Eye (tissue), 1 donor: ENCODE data around the gene SGSM2.

Experiments
- DNase-seq: peaks from one replicate; pipeline ENCODE4 v3.0.0-alpha.2; 2015

SGSM2 gene

DNA sequence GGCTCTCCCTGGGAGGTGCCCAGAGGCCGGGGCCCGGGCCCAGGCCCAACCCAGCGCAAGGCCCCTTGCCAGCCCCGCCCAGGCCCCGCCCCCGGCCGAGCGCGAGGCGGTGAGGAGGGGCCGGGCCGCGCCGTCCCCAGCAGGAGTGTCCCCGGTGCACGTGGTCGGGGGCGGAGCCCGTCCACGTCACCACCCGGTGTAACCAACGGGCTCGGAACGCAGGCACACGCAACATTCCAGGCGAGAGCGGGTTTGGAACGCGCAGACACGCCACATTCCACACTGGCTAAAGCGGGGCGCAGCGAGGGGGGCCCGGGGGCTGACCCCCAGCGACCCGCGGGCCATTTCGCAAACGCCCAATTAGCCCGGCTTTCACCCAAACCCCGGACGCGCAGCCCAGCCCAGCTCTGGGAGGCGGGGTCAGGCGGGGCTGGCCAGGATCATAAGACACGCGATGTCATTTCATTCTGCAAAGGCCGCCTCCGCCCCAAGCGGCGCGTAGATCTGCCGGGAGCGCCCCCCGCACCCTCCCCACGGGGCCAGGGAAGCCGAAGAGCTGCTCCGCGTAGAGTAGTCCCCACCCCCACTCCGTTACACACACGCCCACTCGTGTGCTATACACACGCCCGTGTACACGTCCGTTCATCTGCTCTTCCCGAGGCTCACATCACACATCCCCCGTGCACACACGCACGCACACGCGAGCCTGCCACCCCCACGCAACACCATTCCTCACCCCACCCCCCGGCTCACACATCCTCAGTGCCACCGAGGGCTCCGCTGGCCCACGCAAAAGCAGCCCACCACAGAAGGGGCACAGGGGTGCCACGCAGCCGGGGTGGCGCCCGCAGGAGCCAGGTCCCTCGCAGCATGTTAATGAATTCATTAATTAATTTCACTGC is 62.5 kb downstream of the SGSM2 start:
- DNase-seq = peak; percentile 97

- peak; percentile 76 for DNase-seq
Observed at GRCh38 chr17:2400474-2400866, 63.2 kb downstream of the SGSM2 start.

- DNase-seq = peak; percentile 97
Observed at GRCh38 chr17:2400877-2401425, 63.6 kb downstream of the SGSM2 start, which contains the start of gene MNT. Gene MNT, minus strand, starts transcription at chr17:2401060. Its CDS starts 348 bp downstream, at chr17:2400712.

- DNase-seq = peak; percentile 100
Observed at GRCh38 chr17:2401426-2402221, 64.3 kb downstream of the SGSM2 start.

DNA sequence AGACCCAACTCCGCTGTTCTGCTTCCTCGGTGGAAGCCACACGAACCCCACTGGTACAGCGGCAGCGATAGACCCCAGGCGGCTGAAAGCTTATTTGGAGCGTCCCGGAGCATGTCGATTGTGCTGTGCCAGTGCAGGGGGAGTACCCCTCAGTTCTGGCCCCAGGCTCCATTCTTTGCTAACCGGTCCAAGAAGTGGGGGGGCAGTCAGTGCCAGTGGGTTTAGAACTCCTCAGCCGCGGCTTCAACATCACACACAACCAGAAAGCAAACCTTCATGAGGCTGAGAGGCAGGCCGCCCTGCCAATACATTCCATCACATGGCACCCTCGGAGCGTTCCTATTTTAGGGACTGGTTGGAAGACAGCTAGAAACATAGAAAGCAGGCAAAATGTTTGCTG is 65.2 kb downstream of the SGSM2 start:
- DNase-seq = no peak

GRCh38 chr17:2403044-2403443 is 65.7 kb downstream of the SGSM2 start:
- no peak for DNase-seq

GRCh38 chr17:2405247-2405926 is 68.1 kb downstream of the SGSM2 start:
- DNase-seq = no peak

GRCh38 chr17:2406271-2406902 is 69.1 kb downstream of the SGSM2 start:
- no peak for DNase-seq

GRCh38 chr17:2406903-2407790 is 69.8 kb downstream of the SGSM2 start:
- DNase-seq = no peak

GRCh38 chr17:2410951-2411350 is 73.7 kb downstream of the SGSM2 start:
- DNase-seq = no peak

DNA sequence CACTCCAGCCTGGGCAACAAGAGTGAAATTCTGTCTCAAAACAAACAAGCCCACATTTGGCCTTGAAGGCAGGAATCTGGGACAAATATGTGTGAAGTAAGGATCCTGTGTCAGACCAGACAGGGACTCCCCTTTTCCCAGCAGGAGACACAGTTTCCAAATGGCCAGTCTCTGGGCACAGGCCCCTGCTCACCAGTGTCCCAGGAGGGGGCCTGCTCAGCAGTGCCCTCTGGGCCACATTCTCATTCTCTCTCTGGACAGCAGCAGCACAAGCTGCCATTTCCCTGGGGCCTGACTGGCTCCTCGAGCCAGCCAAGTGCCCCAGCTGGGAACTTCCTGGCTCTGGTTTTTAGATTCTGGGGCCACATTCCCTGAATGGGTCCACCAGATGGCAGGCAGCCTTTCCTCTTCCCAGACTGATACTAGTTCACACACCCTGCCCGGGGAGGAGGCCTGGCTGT is 75.3 kb downstream of the SGSM2 start:
- DNase-seq = no peak

GRCh38 chr17:2414446-2415064 is 77.3 kb downstream of the SGSM2 start:
- no peak for DNase-seq

DNA sequence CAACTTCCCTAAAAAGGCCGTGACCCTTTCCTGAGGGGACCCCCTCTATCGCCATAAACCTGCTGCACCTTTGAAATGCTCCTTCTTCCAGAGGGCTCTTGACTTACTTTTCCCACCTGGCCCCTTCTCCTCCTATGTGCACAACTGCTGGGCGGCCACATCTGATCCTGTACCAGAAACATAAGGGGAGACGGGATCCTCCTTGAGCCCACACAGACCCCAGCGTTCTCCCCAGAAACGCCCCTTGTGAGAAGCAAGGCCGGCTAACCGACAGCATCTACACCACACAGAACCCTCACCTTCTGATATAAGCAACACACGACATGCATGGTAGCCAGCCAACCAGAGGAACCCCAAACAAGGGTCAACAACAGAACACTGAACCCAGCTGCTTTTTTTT is 77.8 kb downstream of the SGSM2 start:
- no peak for DNase-seq

DNA sequence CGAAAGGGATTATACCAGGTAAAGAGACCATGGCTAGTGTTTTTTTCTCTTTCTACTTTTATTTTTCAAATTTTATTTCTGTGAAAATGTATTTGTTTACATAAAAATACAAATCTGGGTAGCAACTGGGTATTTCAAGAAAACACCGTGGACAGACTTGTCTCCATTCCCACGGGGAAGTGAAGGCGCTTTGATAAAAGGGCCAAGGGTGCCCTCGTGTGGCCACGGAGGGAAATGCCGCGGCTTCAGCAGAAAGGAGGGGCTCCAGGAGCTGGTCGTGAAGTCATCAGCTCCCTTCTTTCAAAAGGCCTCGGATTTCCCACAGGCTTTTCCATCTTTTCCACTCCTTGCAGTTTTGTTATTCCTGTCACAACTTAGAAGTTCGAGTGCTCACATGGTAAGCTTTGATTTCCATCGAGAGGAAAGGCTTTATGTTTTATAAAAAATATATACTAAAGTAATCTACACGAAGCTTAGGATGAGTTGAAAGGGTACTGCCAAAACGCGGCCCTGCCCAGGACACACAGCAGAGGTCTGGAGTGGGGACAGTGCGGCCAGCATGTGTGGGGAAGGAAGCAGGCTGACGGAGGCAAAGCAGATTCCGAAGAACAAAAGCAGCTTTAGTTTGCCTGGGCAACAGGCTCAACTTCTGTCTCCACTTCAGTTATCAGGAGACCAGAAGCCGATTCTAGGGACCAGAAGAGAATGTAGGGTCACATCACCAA is 78.9 kb downstream of the SGSM2 start:
- peak; percentile 97 for DNase-seq

DNA sequence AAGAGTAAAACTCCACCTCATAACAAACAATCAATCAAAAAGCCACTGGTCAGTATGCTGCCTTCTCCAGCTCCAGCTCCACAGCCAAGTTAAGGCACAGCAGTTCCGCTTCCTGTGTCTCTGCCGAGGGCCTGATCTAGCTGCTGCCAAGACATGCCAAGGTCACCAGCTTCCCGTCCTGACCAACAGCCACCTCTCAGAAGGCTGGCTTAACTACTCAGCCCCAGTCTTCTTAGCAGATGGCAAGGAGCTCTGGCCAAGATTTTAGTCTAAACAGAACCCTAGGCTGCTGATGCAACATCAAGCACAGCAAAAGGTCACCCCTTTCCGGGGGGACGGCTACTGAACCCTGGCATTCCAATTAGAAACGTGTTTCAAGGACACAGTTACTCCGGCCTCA is 81.3 kb downstream of the SGSM2 start:
- DNase-seq = no peak

DNA sequence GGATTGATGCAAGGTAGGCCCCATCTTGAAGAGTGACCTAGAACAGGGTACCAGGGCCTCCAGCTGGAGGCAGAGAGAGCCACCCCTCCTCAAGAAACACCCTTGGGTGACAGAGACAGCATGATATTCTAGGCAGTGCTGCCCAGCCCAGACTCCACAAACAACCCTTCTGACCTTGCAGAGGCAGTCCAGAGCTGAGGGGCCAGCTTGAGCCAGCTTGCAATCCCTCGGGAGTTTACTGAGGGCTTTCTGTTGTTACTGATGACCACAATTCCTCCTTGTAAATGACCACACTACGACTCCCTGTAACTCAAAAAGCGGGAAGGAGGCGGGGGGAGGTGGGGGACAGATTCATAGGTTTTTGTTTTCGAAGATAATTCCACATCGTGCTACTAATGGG is 82.2 kb downstream of the SGSM2 start:
- DNase-seq = no peak

DNA sequence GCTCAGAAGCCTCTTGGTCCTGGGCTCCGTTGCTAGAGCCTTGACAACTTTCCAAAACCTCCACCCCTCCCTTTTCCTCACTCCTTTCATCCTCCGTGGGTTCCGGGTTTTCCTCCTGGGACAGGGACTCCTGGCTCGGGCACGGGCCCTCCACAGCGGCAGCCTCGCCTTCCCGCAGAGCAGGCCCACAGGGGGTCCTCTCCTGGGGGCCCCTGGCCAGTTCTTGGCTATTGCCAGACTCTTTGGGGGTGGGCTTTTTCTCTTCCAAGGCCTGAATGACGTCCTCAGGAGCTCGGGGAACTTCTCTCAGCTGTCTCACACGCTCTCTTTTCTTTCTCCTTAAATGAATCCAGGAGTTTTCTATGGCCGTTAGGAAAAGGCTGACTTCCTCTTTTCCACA is 82.9 kb downstream of the SGSM2 start:
- DNase-seq = no peak

DNA sequence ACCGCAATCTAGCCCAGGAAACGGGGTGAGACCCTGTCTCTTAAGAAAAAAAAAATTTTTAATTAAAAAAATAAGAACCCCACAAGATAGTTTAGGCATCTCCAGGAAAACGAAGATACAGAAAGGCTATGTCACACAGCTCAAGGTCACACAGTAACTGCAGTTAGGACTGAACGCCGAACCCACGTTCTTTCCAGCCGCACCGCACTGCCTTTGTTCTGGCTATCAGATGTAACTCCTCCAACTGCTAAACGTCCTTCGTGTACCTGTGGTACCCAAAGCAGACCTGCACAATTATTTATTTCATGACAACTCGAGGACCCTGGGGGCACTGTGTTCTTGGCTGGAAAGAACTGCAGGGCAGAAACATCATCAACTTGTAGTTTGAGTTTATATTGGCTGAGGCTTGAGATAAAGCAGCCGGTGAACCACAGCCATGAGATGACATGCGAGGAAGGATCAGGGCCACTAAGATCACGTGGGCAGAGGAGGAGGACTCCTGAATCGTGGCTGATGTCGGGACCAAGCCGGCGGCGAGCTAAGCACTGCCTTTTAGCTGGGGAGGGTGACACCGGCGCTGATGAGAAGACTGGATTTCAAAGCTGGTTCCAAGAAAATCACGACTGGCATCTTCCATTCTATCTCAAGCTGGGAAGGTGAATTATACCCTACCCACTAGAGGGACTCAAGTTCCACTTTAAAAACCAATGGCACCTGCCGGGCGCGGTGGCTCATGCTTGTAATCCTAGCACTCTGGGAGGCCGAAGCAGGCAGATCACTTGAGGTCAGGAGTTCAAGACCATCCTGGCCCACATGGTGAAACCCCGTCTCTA is 84.2 kb downstream of the SGSM2 start:
- DNase-seq = peak; percentile 58

GRCh38 chr17:2423271-2423670 is 86.0 kb downstream of the SGSM2 start:
- peak; percentile 71 for DNase-seq
